Astrocyte of the spinal cord (primary cell): ENCODE measurements around the gene BAHD1.

Experiments used
- DNase-seq: peaks from one replicate; pipeline ENCODE4 v3.0.0; 2011; ENCODE audit warnings: low read depth, low spot score
- H3K4me3 ChIP-seq: 2 replicates; pipeline ENCODE4 v1.5.1; 2011; ENCODE audit warnings: low read depth, mild to moderate bottlenecking, low read length, moderate library complexity
- in situ Hi-C: cut with HindIII; loops from 2 replicates; pipeline ENCODE4 v1.10.0; 2017; ENCODE audit warnings: low sequenced_read_pairs
- TF ChIP-seq, protein P1 (sequence below): IDR thresholded peaks from 2 replicates; pipeline ENCODE4 v1.5.1; 2012; ENCODE audit warnings: low read depth, mild to moderate bottlenecking, low read length, inconsistent platforms

Gene BAHD1

DNA sequence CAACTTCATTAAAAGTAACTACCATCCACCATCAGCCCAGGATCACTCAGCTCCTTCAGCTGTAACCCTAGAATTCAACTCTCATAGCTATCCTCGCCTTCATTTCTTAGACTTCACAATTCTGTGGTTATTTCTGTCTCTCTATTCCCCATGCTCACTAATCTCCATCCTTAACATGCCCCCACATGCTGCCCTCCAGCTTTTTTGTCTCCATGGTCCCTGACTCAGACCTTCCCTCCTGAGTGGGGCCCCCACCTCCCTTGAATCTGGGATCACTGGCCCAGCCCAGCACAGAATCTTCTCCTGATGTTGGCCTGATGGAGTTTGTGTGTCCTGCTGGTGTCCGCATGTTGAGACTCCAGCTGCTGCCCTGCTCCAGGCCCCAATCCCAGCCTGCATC lies 71.7 kb downstream of the BAHD1 start:
- TF ChIP-seq, protein P1, sequence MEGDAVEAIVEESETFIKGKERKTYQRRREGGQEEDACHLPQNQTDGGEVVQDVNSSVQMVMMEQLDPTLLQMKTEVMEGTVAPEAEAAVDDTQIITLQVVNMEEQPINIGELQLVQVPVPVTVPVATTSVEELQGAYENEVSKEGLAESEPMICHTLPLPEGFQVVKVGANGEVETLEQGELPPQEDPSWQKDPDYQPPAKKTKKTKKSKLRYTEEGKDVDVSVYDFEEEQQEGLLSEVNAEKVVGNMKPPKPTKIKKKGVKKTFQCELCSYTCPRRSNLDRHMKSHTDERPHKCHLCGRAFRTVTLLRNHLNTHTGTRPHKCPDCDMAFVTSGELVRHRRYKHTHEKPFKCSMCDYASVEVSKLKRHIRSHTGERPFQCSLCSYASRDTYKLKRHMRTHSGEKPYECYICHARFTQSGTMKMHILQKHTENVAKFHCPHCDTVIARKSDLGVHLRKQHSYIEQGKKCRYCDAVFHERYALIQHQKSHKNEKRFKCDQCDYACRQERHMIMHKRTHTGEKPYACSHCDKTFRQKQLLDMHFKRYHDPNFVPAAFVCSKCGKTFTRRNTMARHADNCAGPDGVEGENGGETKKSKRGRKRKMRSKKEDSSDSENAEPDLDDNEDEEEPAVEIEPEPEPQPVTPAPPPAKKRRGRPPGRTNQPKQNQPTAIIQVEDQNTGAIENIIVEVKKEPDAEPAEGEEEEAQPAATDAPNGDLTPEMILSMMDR, result no peak

DNA sequence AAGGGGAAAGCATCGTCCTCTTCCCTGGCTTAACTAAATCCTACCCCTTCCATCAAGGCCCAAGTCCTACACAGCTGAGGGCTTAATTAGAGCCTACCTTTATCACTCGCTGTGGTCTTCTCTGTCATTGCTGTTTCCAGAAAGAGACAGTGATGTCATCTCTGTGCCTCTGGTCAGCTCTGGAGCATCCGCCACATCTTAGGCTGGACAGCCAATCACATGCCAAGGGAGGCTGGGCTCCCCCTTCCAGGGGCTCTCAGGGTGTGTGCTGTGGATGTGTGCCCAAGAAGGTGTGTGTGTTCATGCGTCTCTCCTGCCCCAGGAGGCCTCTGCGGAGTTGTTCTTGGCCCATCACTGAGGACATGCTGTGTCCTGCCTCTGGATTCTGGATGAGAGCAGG lies 72.9 kb downstream of the BAHD1 start:
- DNase-seq, result no peak
- H3K4me3 ChIP-seq, result no peak overlapping the region
- TF ChIP-seq, protein P1, result no peak
- in situ Hi-C loops, result no loop called here

More for the DNA sequence above, 71.7 kb downstream of the BAHD1 start:
- in situ Hi-C loops, result no loop called here
- no peak overlapping the region for H3K4me3 ChIP-seq
- DNase-seq, result no peak

DNA sequence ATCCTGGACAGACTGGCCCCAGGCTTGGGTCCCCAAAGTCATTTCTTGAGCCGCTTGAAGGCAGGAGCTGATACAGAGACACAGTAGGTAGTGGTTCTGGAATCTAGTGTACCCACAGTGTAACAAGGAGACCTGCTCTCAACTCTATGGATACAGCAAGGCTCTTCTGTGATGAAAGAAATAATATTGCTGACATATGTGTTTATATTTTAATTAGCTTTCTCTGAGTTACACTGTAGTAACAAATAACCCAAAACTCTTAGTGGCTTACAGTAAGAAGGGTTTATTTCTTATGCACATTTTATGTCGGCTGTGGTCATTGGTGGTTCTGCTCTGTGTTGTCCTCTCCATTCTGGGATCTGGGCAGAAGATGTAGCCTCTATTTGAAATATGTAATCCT lies 75.6 kb downstream of the BAHD1 start:
- no peak for DNase-seq
- TF ChIP-seq, protein P1, result no peak
- in situ Hi-C loops, result no loop called here
- H3K4me3 ChIP-seq, result no peak overlapping the region
